ENCODE measurements around the gene GPR156. TPM values are rescaled to one million over a fixed set of nuclear protein-coding genes. Genes with fewer than 3 reads are reported as not detected.

GPR156 gene
- total RNA-seq, 1 experiment from 2014 or later = 2.8 TPM

- BruUV-seq (replicated peaks) = no TSS peak
- POLR2A ChIA-PET (ENCODE audit: unreplicated experiment) = no interaction called here
- no peak for TF ChIP-seq CTCF (conservative IDR thresholded peaks at IDR 0.05)
- TF ChIP-seq EZH2 (IDR thresholded peaks at IDR 0.05; ENCODE audit: low read depth) = no peak
- intact Hi-C loops (cut with micrococcal nuclease; ENCODE audit: unreplicated experiment) = no loop called here
- Histone ChIP-seq H3K9me3 (ENCODE audit: insufficient read depth, low read depth) (no peaks in the 10 kb centered on the region; the same call in 1 of the 2 replicates), H2AFZ (no peak overlapping the region), H4K20me1 (ENCODE audit: insufficient read depth) (no peaks in the 10 kb centered on the region), H3K9me2 (ENCODE audit: insufficient read depth) (no peaks in the 10 kb centered on the region), H3K27ac (no peak overlapping the region), H3K4me2 (no peak overlapping the region), H3F3A (ENCODE audit: insufficient read depth, low read depth) (no peaks in the 10 kb centered on the region; the same call in 1 of the 2 replicates), H3K79me2 (ENCODE audit: low read depth) (no peaks in the 10 kb centered on the region), H3K4me3 (no peak overlapping the region), H3K27me3 (ENCODE audit: insufficient read depth, low read depth) (no peaks in the 10 kb centered on the region), H3K4me1 (replicated peaks; ENCODE audit: insufficient read depth) (no peaks in the 10 kb centered on the region), H3K36me3 (ENCODE audit: low read depth) (no peaks in the 10 kb centered on the region)
- CTCF ChIA-PET = no interaction called here
- no peak for DNase-seq
These were observed 27.1 kb upstream of the GPR156 start for GRCh38 chr3:120311863-120312794.

GRCh38 chr3:120306519-120307455, 21.8 kb upstream of the GPR156 start:
- H3K4me2 ChIP-seq = no peak overlapping the region
- ChIA-PET CTCF (interaction anchor here (0.6 kb wide), 1 partner anchor 35 kb away, joined by 5 read pairs; no protein-coding TSS in a partner anchor), POLR2A (ENCODE audit: unreplicated experiment) (no interaction called here)
- H2AFZ ChIP-seq = no peak overlapping the region
- no peaks in the 10 kb centered on the region for H3K79me2 ChIP-seq (ENCODE audit: low read depth)
- H3K4me1 ChIP-seq (replicated peaks; ENCODE audit: insufficient read depth) = no peaks in the 10 kb centered on the region
- intact Hi-C loops (cut with micrococcal nuclease; ENCODE audit: unreplicated experiment) = no loop called here
- no peaks in the 10 kb centered on the region; the same call in 1 of the 2 replicates for H3K9me3 ChIP-seq (ENCODE audit: insufficient read depth, low read depth)
- DNase-seq = no peak
- H4K20me1 ChIP-seq (ENCODE audit: insufficient read depth) = no peaks in the 10 kb centered on the region
- no peaks in the 10 kb centered on the region for H3K36me3 ChIP-seq (ENCODE audit: low read depth)
- H3K27ac ChIP-seq = no peak overlapping the region
- no peaks in the 10 kb centered on the region for H3K27me3 ChIP-seq (ENCODE audit: insufficient read depth, low read depth)
- H3K4me3 ChIP-seq = no peak overlapping the region
- H3K9me2 ChIP-seq (ENCODE audit: insufficient read depth) = no peaks in the 10 kb centered on the region
- no peaks in the 10 kb centered on the region; the same call in 1 of the 2 replicates for H3F3A ChIP-seq (ENCODE audit: insufficient read depth, low read depth)
- no TSS peak for BruUV-seq (replicated peaks)
- no peak for TF ChIP-seq EZH2 (IDR thresholded peaks at IDR 0.05; ENCODE audit: low read depth)
- TF ChIP-seq CTCF (conservative IDR thresholded peaks at IDR 0.05) = no peak

- Histone ChIP-seq H3K4me2 (no peak overlapping the region), H3K36me3 (ENCODE audit: low read depth) (no peaks in the 10 kb centered on the region), H3K27me3 (ENCODE audit: insufficient read depth, low read depth) (no peaks in the 10 kb centered on the region), H3K4me1 (replicated peaks; ENCODE audit: insufficient read depth) (peaks cover 10% of the 10 kb centered on the region), H3K9me3 (ENCODE audit: insufficient read depth, low read depth) (no peaks in the 10 kb centered on the region), H4K20me1 (ENCODE audit: insufficient read depth) (no peaks in the 10 kb centered on the region), H3K27ac (no peak overlapping the region), H3F3A (ENCODE audit: insufficient read depth, low read depth) (no peaks in the 10 kb centered on the region; the same call in 1 of the 2 replicates), H3K9me2 (ENCODE audit: insufficient read depth) (no peaks in the 10 kb centered on the region), H3K79me2 (ENCODE audit: low read depth) (no peaks in the 10 kb centered on the region), H3K4me3 (no peak overlapping the region), H2AFZ (no peak overlapping the region)
- ChIA-PET POLR2A (ENCODE audit: unreplicated experiment) (no interaction called here), CTCF (no interaction called here)
- no peak for TF ChIP-seq CTCF (conservative IDR thresholded peaks at IDR 0.05)
- no peak for TF ChIP-seq EZH2 (IDR thresholded peaks at IDR 0.05; ENCODE audit: low read depth)
- intact Hi-C loops (cut with micrococcal nuclease; ENCODE audit: unreplicated experiment) = no loop called here
- no TSS peak for BruUV-seq (replicated peaks)
- no peak for DNase-seq
These were observed 19.6 kb upstream of the GPR156 start for GRCh38 chr3:120304616-120305015.

Measured in PC-9 (cell line).